ENCODE data around the gene CBX4. TPM values are rescaled to one million over a fixed set of nuclear protein-coding genes. Genes with fewer than 3 reads are reported as not detected.

Gene CBX4
- total and polyA plus RNA-seq, 10 of the 15 experiments (the other 5 are each of a cell fraction or from before 2014, with no cell fraction given) = 0.69 to 24.6 (median 4.2) TPM

DNA sequence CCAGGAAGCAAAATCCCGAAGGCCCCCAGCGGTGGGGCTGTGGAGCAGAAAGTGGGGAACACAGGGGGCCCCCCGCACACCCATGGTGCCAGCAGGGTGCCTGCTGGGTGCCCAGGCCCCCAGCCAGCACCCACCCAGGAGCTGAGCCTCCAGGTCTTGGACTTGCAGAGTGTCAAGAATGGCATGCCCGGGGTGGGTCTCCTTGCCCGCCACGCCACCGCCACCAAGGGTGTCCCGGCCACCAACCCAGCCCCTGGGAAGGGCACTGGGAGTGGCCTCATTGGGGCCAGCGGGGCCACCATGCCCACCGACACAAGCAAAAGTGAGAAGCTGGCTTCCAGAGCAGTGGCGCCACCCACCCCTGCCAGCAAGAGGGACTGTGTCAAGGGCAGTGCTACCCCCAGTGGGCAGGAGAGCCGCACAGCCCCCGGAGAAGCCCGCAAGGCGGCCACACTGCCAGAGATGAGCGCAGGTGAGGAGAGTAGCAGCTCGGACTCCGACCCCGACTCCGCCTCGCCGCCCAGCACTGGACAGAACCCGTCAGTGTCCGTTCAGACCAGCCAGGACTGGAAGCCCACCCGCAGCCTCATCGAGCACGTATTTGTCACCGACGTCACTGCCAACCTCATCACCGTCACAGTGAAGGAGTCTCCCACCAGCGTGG lies 54.8 kb downstream of the CBX4 start:
- in situ Hi-C loops (cut with MboI) (loop anchor here (5.0 kb wide), 1 partner anchor 188 kb away; no protein-coding TSS in a partner anchor), intact Hi-C loops (cut with micrococcal nuclease; ENCODE audit: unreplicated experiment) (no loop called here)
- DNase-seq (ENCODE audit: low read depth, low spot score) (no peak), FAIRE-seq (no peak), ATAC-seq (no peak)
- Histone ChIP-seq H3K27ac (ENCODE audit: control insufficient read depth, insufficient read depth) (no peak overlapping the region), H3K79me2 (ENCODE audit: control insufficient read depth, insufficient read depth, low read length) (no peaks in the 10 kb centered on the region), H4K20me1 (ENCODE audit: control insufficient read depth, insufficient read depth) (no peaks in the 10 kb centered on the region), H3K4me3 (no peak overlapping the region), H3K9me3 (replicated peaks; ENCODE audit: control insufficient read depth, insufficient read depth, low read length) (no peaks in the 10 kb centered on the region), H3K9ac (ENCODE audit: control insufficient read depth, insufficient read depth, low read length) (no peak overlapping the region), H2AFZ (ENCODE audit: control insufficient read depth, low read depth, low read length) (no peak overlapping the region), H3K4me1 (ENCODE audit: control insufficient read depth, insufficient read depth, low read length) (peaks cover 3% of the 10 kb centered on the region), H3K4me2 (ENCODE audit: control insufficient read depth, insufficient read depth) (no peak overlapping the region), H3K36me3 (ENCODE audit: control insufficient read depth in 2 of 2, insufficient read depth in 2 of 2, low read length in 1 of 2) (no peaks in the 10 kb centered on the region), H3K27me3 (replicated peaks in 1 of 2; ENCODE audit: control insufficient read depth in 2 of 2, insufficient read depth in 2 of 2, low read length in 1 of 2) (peaks cover 3 to 8% of the 10 kb centered on the region in 2 experiments; a peak in 3 of 4 replicates)
- CTCF ChIA-PET = no interaction called here
- BruUV-seq (replicated peaks) = no TSS peak
- RAD21 ChIA-PET (ENCODE audit: unreplicated experiment) = no interaction called here
- WGBS (ENCODE audit: insufficient coverage, insufficient replicate concordance, low lambda C conversion rate, missing lambda C conversion rate) = 72% methylated on average over 27 of the region's 31 CpGs
- POLR2A ChIA-PET = no interaction called here
- SMC1A ChIA-PET (ENCODE audit: uncharacterized antibody, unreplicated experiment) = no interaction called here
- TF ChIP-seq RB1 (IDR thresholded peaks at IDR 0.05; ENCODE audit: borderline replicate concordance) (no peak), GABPA (IDR thresholded peaks at IDR 0.05; ENCODE audit: low read depth) (no peak), ZBTB33 (IDR thresholded peaks at IDR 0.05) (no peak), HDAC6 (IDR thresholded peaks at IDR 0.05; ENCODE audit: unreplicated experiment) (no peak), SIN3A (IDR thresholded peaks at IDR 0.05; ENCODE audit: low read depth, low read length) (no peak), ZNF384 (IDR thresholded peaks at IDR 0.05; ENCODE audit: borderline replicate concordance, low read depth, low read length) (no peak), POLR2AphosphoS2 (IDR thresholded peaks at IDR 0.05; ENCODE audit: low read depth, low read length) (no peak), JUNB (IDR thresholded peaks at IDR 0.05) (no peak), WRNIP1 (IDR thresholded peaks at IDR 0.05; ENCODE audit: borderline replicate concordance, low read depth, low read length) (no peak), ATF3 (IDR thresholded peaks at IDR 0.05; ENCODE audit: borderline replicate concordance, extremely low read depth, low read depth, low read length) (no peak), EZH2 (IDR thresholded peaks at IDR 0.05; ENCODE audit: borderline replicate concordance, control insufficient read depth, low read depth, low read length) (no peak)
- TF ChIP-seq, protein P1, sequence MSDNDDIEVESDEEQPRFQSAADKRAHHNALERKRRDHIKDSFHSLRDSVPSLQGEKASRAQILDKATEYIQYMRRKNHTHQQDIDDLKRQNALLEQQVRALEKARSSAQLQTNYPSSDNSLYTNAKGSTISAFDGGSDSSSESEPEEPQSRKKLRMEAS (IDR thresholded peaks at IDR 0.05; ENCODE audit: low read depth, low read length) = no peak
- TF ChIP-seq, protein P2, sequence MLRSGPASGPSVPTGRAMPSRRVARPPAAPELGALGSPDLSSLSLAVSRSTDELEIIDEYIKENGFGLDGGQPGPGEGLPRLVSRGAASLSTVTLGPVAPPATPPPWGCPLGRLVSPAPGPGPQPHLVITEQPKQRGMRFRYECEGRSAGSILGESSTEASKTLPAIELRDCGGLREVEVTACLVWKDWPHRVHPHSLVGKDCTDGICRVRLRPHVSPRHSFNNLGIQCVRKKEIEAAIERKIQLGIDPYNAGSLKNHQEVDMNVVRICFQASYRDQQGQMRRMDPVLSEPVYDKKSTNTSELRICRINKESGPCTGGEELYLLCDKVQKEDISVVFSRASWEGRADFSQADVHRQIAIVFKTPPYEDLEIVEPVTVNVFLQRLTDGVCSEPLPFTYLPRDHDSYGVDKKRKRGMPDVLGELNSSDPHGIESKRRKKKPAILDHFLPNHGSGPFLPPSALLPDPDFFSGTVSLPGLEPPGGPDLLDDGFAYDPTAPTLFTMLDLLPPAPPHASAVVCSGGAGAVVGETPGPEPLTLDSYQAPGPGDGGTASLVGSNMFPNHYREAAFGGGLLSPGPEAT (IDR thresholded peaks at IDR 0.05; ENCODE audit: low read depth) = no peak
- TF ChIP-seq, protein P3, sequence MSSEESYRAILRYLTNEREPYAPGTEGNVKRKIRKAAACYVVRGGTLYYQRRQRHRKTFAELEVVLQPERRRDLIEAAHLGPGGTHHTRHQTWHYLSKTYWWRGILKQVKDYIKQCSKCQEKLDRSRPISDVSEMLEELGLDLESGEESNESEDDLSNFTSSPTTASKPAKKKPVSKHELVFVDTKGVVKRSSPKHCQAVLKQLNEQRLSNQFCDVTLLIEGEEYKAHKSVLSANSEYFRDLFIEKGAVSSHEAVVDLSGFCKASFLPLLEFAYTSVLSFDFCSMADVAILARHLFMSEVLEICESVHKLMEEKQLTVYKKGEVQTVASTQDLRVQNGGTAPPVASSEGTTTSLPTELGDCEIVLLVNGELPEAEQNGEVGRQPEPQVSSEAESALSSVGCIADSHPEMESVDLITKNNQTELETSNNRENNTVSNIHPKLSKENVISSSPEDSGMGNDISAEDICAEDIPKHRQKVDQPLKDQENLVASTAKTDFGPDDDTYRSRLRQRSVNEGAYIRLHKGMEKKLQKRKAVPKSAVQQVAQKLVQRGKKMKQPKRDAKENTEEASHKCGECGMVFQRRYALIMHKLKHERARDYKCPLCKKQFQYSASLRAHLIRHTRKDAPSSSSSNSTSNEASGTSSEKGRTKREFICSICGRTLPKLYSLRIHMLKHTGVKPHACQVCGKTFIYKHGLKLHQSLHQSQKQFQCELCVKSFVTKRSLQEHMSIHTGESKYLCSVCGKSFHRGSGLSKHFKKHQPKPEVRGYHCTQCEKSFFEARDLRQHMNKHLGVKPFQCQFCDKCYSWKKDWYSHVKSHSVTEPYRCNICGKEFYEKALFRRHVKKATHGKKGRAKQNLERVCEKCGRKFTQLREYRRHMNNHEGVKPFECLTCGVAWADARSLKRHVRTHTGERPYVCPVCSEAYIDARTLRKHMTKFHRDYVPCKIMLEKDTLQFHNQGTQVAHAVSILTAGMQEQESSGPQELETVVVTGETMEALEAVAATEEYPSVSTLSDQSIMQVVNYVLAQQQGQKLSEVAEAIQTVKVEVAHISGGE (CRISPR knock-in tag; IDR thresholded peaks at IDR 0.05) = no peak
